MV-4-11 (cell line): ENCODE data around the gene PRR23B.
A peak's percentile ranks its signal among the peaks of the same experiment; 100 is the strongest.
"Not testable (repeated sequence)": the region's sequence is repeated elsewhere in the genome, so short reads cannot be mapped to it uniquely, and the experiment has no call there.

ENCODE experiments used
- DNase-seq: peaks from one replicate; lab custom pipeline; 2025; lab: John Stamatoyannopoulos, UW

PRR23B gene

GRCh38 chr3:139020868-139021234 lies at the start of gene PRR23B:
TSS of gene PRR23B (minus strand) at chr3:139020926. CDS start at chr3:139020661, 265 bp downstream.
- DNase-seq, result no peak

DNA sequence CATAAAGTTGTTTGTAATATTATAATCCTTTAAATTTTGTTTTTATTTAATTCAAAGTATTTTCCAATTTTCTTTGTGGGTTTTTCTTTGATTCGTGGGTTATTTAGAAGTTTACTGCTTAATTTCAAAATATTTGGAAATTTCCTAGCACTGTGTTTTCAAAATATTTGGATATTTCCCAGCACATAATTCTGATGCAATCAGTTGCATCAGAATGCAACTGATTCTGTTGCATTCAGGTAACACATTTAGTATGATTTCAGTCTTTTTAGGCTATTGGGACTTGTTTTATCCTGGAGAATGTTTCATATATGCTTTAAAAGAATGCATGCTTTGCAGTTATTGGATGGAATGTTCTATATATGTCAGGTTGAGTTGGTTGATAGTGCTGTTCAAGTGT lies 42.2 kb upstream of the PRR23B start:
- no peak for DNase-seq

- peak; percentile 28 for DNase-seq
Observed at GRCh38 chr3:139052802-139053600, 32.3 kb upstream of the PRR23B start.

GRCh38 chr3:139044366-139045210 lies 23.9 kb upstream of the PRR23B start, which contains the start of gene PRR23C:
TSS of gene PRR23C (minus strand) at chr3:139044892. CDS start at chr3:139044620, 272 bp downstream.
- no peak for DNase-seq

DNA sequence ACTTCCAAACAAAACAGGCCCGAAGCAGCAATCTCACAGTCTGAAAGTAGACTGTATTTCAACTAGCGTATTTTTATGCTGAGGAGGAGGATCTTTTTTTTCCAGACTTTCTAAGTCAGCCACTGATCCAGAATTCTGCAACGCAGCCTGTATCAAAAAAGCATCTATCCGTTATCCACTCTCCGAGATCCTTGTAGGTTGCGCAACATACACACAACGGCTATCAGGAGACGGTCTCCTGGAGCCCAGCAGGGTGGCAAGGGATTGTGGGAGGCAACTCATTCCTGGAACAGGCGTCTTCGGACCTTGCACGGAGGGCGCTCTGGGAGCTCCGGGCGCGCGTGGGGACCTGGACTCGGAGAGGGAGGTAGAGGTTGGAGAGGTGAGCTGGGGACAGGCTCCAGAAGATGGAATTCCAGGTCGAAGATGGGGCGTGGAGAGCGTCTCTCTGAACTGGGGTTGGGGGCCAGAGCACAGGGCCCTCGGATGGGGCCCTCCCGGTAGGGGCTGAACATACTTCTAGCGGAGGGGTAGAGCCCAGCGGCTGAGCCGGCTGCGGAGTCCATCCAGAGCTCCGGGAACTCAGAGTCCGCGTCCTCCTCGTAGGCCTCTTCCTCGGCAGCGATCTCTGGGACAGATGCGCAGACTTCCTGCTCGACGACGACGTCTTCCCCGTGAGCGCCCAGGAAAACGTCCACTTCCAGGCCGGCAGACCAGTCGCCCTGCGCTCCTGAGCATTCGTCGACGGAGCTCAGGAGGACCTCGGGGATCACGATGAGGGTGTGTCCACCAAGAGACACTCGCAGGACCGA lies 23.0 kb upstream of the PRR23B start:
- no peak for DNase-seq

- no peak for DNase-seq
Observed at GRCh38 chr3:139037478-139037877, 16.8 kb upstream of the PRR23B start.

DNA sequence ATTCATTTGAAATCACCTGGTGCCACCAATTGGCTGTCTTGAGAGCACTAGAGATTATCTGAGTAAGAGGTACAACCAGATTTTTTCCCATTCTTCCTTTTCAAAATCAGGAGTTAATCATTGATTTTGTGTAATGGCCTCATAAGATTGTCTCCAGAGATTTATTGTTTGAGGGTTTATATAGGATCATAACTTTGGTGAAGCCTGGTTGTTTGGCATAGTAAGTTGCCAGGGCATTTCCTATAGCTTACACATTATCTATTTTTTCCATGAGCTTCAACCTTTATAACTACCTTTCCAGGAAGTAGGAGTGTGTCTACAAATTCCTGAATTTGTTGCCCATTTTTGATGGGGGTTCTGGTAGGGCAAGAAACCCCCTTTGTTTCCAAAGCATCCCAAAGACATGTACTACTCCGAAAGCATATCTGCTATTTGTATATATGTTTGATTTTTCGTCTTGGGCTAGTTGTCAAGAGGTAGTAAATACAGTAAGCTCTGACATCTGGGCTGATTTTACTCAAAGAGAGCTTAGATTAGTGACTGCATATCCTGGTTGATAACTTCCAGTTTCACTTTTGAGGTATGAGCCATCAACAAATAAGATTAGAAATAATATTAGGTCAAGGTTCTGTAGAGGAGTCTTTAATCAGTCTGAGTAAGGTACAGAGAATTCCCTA lies 11.7 kb upstream of the PRR23B start:
- no peak for DNase-seq

- not testable (repeated sequence) for DNase-seq
Observed at GRCh38 chr3:139030576-139030975, 9.8 kb upstream of the PRR23B start.

GRCh38 chr3:139024968-139025367 lies 4.2 kb upstream of the PRR23B start:
- no peak for DNase-seq

DNA sequence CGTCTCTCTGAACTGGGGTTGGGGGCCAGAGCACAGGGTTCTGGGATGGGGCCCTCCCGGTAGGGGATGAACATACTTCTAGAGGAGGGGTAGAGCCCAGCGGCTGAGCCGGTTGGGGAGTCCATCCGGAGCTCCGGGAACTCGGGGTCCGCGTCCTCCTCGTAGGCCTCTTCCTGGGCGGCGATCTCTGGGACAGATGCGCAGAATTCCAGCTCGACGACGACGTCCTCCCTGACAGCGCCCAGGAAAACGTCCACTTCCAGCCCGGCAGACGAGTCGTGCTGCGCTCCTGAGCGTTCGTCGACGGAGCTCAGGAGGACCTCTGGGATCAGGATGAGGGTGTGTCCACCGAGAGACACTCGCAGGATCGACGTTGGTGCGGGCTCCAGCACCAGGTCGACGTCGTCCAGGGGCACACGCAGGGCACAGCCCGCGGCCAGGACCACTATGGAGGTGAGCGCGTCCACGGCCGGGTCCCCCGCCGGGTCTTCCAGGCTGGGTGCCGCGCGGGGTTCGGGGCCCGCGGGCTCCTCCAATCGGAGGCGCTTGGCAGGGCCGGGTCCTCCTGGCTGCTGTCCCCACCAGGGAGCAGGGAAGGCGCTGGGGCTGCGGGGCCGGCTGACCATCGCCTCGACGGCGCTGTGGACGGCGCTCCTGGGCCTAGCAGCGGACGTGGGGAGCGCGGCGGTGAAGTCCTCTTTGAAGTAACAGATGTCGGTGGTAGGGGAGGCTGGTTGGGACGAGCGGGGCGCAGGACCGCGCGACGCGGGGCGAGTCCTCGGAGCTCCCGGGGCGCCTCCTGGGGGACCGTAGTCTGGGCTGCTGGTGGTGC lies 474 bp downstream of the PRR23B start:
- DNase-seq, result no peak

DNA sequence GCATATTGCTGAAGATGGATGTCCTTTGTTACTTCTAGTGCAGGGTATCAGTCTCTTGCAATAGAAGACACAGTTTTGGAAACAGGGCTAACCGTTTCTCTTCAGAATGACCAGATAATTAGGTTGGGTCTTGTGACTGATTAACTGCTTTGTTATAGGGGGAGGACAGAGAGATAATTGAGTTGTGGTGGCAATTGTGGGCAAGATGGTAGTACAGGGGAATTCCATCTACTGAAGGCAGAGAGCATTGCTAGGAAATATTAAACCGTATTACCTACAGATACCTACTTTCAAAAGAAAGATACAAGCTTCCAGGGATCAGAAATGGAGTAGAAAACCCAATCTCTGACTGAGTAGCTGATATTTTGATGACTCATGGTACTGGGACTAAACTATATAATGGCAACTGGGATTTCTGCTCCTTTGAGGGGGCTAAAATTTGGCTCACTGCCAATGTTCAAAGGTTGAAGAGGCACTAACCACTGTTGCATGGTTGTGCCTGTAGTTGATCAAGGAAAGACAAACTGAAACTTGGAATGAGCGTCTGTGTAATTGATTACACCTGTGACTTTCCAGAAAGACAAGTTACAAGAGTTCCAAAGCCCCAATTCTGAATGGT lies 4.2 kb downstream of the PRR23B start:
- no peak for DNase-seq

DNA sequence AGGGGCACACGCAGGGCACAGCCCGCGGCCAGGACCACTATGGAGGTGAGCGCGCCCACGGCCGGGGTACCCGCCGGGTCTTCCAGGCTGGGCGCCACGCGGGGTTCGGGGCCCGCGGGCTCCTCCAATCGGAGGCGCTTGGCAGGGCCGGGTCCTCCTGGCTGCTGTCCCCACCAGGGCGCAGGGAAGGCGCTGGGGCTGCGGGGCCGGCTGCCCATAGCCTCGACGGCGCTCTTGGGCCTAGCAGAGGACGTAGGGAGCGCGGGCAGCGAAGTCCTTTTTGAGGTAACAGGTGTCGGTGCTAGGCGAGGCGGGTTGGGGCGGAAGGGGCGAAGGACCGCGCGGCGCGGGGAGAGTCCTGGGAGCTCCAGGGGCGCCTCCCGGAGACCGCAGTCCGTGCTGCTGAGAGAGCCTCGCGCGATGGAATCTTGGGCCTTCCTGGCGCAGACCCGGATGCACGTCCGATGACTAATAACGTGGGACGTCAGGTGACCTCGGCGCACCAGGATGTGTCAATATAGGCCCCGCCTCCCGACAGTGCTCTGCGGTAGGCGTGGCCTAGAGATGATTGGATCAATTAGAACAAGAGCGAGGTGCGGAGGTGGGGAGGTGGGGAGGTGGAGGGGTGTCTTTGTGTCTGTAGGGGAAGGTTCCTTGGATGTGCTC lies 14.5 kb downstream of the PRR23B start, which contains the start of gene PRR23A:
PRR23A (minus strand) TSS at position 218 of the 666 bp plus-strand sequence; CDS start at position 218, 0 bp downstream.
- no peak for DNase-seq

GRCh38 chr3:139005356-139005993 lies 15.3 kb downstream of the PRR23B start:
- no peak for DNase-seq

DNA sequence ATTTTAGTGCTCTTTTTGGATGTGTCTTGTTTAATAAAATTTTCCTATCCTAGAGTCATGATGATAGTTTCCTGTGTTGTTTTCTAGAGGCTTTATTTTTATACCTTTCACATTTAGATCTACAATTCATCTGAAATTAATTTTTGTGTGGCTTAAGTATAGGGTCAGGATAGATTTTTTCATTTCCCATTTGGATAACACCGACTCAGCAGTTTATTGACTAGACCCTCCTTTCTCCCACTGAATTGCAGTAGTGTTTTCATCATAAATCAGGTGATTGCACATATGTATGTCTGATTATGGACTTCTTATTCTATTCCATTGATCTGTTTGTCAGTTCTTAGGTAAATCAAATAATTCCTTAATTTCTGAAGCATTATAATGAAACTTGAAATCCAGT lies 25.0 kb downstream of the PRR23B start:
- no peak for DNase-seq

GRCh38 chr3:138987181-138987580 lies 33.5 kb downstream of the PRR23B start:
- DNase-seq, result no peak

GRCh38 chr3:138985932-138986331 lies 34.8 kb downstream of the PRR23B start:
- no peak for DNase-seq

GRCh38 chr3:138984816-138985215 lies 35.9 kb downstream of the PRR23B start:
- DNase-seq, result no peak

GRCh38 chr3:138976047-138976446 lies 44.7 kb downstream of the PRR23B start:
- DNase-seq, result no peak

GRCh38 chr3:138975351-138975750 lies 45.4 kb downstream of the PRR23B start:
- DNase-seq, result no peak
